Measurements from ENCODE around the gene SLIT3.

SLIT3 gene

GRCh38 chr5:169343766-169344165 lies 42.8 kb upstream of the SLIT3 start:
- no peak overlapping the region for H3K4me3 ChIP-seq (ENCODE audit: low read depth, low read length)
- TF ChIP-seq PRDM1 (tag by site-specific recombination; IDR thresholded peaks at IDR 0.05), result no peak
- no peak for TF ChIP-seq ZNF248 (tag by site-specific recombination; IDR thresholded peaks at IDR 0.05)
- no peak for TF ChIP-seq ZNF621 (tag by site-specific recombination; IDR thresholded peaks at IDR 0.05)
- no peak for TF ChIP-seq ZNF16 (tag by site-specific recombination; IDR thresholded peaks at IDR 0.05; ENCODE audit: low read depth)
- TF ChIP-seq ZSCAN16 (tag by site-specific recombination; IDR thresholded peaks at IDR 0.05), result no peak
- no peak for TF ChIP-seq ZNF157 (tag by site-specific recombination; IDR thresholded peaks at IDR 0.05)
- no peak for TF ChIP-seq ZNF140 (tag by site-specific recombination; IDR thresholded peaks at IDR 0.05)
- TF ChIP-seq ZNF521 (tag by site-specific recombination; IDR thresholded peaks at IDR 0.05), result no peak
- no peak for TF ChIP-seq ZNF2 (tag by site-specific recombination; IDR thresholded peaks at IDR 0.05)
- no peak for TF ChIP-seq ZNF266 (tag by site-specific recombination; IDR thresholded peaks at IDR 0.05; ENCODE audit: low read depth)
- TF ChIP-seq, protein P1, sequence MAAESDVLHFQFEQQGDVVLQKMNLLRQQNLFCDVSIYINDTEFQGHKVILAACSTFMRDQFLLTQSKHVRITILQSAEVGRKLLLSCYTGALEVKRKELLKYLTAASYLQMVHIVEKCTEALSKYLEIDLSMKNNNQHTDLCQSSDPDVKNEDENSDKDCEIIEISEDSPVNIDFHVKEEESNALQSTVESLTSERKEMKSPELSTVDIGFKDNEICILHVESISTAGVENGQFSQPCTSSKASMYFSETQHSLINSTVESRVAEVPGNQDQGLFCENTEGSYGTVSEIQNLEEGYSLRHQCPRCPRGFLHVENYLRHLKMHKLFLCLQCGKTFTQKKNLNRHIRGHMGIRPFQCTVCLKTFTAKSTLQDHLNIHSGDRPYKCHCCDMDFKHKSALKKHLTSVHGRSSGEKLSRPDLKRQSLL (tag by site-specific recombination; IDR thresholded peaks at IDR 0.05), result no peak
- no peak for TF ChIP-seq ZNF280D (tag by site-specific recombination; IDR thresholded peaks at IDR 0.05)
- TF ChIP-seq ZSCAN23 (tag by site-specific recombination; IDR thresholded peaks at IDR 0.05), result no peak
- TF ChIP-seq ZNF549 (tag by site-specific recombination; IDR thresholded peaks at IDR 0.05), result no peak
- TF ChIP-seq PRDM6 (tag by site-specific recombination; IDR thresholded peaks at IDR 0.05), result no peak
- TF ChIP-seq ZNF473 (tag by site-specific recombination; IDR thresholded peaks at IDR 0.05), result no peak

GRCh38 chr5:169341556-169341955 lies 40.6 kb upstream of the SLIT3 start:
- Histone ChIP-seq H3K9me3 (ENCODE audit: control insufficient read depth, insufficient read depth, low read depth, low read length) (no peaks in the 10 kb centered on the region), H3K4me1 (ENCODE audit: control insufficient read depth, insufficient read depth, low read length) (no peaks in the 10 kb centered on the region), H3K36me3 (ENCODE audit: control insufficient read depth in 2 of 2, insufficient read depth in 1 of 2, low read length in 2 of 2) (no peaks in the 10 kb centered on the region), H3K4me3 (ENCODE audit: low read depth, low read length) (no peak overlapping the region), H3K27ac (ENCODE audit: extremely low read depth, low read depth, low read length) (no peak overlapping the region)
- no peak for TF ChIP-seq KLF7 (tag by site-specific recombination; IDR thresholded peaks at IDR 0.05; ENCODE audit: borderline replicate concordance)
- TF ChIP-seq ZNF677 (tag by site-specific recombination; IDR thresholded peaks at IDR 0.05), result no peak
- TF ChIP-seq ZNF211 (tag by site-specific recombination; IDR thresholded peaks at IDR 0.05; ENCODE audit: low read depth), result no peak
- no peak for TF ChIP-seq GLIS2 (tag by site-specific recombination; IDR thresholded peaks at IDR 0.05)
- no peak for TF ChIP-seq ZBTB20 (tag by site-specific recombination; IDR thresholded peaks at IDR 0.05)
- TF ChIP-seq KLF10 (tag by site-specific recombination; IDR thresholded peaks at IDR 0.05), result no peak
- no peak for TF ChIP-seq ZBTB17 (tag by site-specific recombination; IDR thresholded peaks at IDR 0.05)
- TF ChIP-seq MZF1 (tag by site-specific recombination; IDR thresholded peaks at IDR 0.05; ENCODE audit: borderline replicate concordance), result no peak
- no peak for TF ChIP-seq ZNF138 (tag by site-specific recombination; IDR thresholded peaks at IDR 0.05; ENCODE audit: borderline replicate concordance)
- no peak for TF ChIP-seq ZNF837 (tag by site-specific recombination; IDR thresholded peaks at IDR 0.05)
- no peak for TF ChIP-seq ZNF510 (tag by site-specific recombination; IDR thresholded peaks at IDR 0.05; ENCODE audit: insufficient replicate concordance)
- TF ChIP-seq, protein P2, sequence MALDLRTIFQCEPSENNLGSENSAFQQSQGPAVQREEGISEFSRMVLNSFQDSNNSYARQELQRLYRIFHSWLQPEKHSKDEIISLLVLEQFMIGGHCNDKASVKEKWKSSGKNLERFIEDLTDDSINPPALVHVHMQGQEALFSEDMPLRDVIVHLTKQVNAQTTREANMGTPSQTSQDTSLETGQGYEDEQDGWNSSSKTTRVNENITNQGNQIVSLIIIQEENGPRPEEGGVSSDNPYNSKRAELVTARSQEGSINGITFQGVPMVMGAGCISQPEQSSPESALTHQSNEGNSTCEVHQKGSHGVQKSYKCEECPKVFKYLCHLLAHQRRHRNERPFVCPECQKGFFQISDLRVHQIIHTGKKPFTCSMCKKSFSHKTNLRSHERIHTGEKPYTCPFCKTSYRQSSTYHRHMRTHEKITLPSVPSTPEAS (tag by site-specific recombination; IDR thresholded peaks at IDR 0.05), result no peak
- TF ChIP-seq ZNF280D (tag by site-specific recombination; IDR thresholded peaks at IDR 0.05), result no peak
- ChIA-PET POLR2A (no interaction called here), CTCF (no interaction called here)

More at GRCh38 chr5:169343766-169344165, 42.8 kb upstream of the SLIT3 start:
- no peaks in the 10 kb centered on the region for H3K4me1 ChIP-seq (ENCODE audit: control insufficient read depth, insufficient read depth, low read length)
- CTCF ChIA-PET, result no interaction called here
- H3K9me3 ChIP-seq (ENCODE audit: control insufficient read depth, insufficient read depth, low read depth, low read length), result no peaks in the 10 kb centered on the region
- POLR2A ChIA-PET, result no interaction called here
- no peaks in the 10 kb centered on the region for H3K36me3 ChIP-seq (ENCODE audit: control insufficient read depth in 2 of 2, insufficient read depth in 1 of 2, low read length in 2 of 2)
- no peak overlapping the region for H3K27ac ChIP-seq (ENCODE audit: extremely low read depth, low read depth, low read length)
